Measurements from ENCODE around the gene TK1.
A peak's percentile ranks its signal among the peaks of the same experiment; 100 is the strongest.
"Not testable (repeated sequence)": the region's sequence is repeated elsewhere in the genome, so short reads cannot be mapped to it uniquely, and the experiment has no call there.

TK1 gene

DNA sequence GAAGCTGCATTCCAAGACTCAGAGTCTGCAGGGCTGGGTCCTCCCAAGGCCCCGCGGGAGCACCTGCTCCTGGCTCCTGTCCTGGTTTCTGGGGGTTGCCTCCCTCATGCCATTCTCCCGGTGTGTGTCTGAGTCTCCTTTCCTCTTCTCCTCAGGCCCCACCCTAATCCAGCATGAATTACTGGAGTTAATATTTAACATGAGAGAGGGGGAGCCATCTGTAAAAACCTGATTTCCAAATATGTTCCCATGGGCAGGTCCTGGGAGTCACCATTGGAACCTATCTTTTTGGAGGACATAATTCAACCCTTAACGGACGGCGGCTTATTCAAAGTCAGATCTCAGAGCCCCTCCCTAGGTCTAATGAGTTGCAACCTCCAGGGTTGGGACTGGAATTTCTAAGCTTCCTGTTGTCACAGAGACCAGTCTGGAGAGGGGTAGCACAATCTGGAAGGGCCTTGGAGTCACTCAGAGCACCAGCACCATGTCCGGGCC, 35.3 kb downstream of the TK1 start:
- no peak for DNase-seq (ENCODE audit: low read depth in 2 of 2)

GRCh38 chr17:78148286-78149016, 38.4 kb downstream of the TK1 start:
- no peak for DNase-seq (ENCODE audit: low read depth in 2 of 2)

DNA sequence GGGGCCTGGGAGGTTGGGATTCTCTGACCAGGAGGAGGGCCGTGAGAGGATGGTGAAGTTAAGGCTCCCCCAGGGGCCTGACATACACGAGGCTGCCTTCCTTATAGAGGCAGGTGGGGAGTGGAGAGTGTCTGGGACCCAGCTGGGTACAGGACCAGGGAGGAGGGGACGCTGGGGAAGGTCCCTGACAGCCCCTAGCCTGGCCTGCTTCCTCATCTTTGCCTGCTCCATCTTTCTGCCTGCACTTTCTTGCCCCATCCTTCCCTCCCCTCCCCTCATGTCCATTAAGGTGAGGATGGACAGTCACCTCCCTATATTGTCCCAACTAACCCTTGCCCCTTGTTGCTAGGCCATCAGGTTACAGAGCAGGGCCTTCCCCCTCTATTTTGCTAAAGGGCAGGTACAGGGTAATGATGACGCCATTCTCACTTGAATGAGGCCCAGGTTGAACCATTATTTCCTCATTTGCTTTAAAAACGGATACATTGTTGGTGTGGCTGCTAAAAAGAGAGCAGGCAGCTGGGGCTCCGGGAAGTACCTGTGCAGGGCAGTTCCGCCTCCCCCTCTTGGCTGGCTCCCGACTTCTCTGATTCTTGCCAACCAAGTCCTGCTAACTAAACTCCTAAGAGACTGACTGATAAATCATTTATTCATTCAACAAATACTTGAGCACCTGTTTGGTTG, 39.4 kb downstream of the TK1 start:
- no peak for DNase-seq (ENCODE audit: low read depth in 2 of 2)

DNA sequence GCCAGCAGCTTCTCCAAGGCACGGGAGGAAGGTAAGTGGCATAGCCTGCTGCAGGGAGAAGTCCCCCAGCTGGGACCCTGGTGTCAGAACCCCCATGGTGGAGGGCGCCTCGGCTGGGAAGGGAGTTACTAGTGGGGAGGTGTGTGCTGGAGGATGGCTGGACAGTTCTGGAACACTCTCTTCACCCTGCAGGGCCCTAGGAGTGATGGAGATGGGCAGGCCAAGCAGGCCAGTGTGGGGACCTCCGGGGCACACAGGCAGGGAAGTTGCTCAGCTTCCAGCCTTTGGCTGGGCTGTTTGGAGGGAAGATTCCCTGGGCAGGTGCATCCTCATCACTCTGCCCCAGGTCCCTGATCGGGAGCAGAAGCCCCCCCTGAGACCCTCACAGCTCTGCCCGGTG, 40.0 kb downstream of the TK1 start:
- DNase-seq (ENCODE audit: low read depth in 2 of 2) = no peak

DNA sequence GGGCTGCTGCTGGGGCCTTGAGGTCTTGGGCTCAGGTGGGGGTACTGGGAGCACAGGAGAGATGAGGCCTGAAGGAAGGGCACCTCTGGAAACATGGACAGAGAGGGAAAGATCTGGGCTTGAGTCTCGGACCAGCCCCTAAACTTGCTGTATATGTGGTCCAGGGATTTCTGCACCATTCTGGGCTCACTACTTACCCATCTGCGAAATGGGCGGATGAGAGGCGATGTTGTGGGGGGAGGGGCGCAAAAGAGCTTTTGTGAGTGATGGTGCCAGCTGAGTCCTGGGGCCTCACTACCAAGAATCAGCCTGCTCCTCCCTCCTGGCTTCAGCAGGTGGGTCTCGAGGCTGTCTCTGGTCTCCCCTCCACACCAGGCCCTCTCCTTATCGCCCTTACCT, 40.4 kb downstream of the TK1 start:
- no peak for DNase-seq (ENCODE audit: low read depth in 2 of 2)

- DNase-seq (ENCODE audit: low read depth in 2 of 2) = no peak
Observed at GRCh38 chr17:78144736-78145641, 41.9 kb downstream of the TK1 start.

DNA sequence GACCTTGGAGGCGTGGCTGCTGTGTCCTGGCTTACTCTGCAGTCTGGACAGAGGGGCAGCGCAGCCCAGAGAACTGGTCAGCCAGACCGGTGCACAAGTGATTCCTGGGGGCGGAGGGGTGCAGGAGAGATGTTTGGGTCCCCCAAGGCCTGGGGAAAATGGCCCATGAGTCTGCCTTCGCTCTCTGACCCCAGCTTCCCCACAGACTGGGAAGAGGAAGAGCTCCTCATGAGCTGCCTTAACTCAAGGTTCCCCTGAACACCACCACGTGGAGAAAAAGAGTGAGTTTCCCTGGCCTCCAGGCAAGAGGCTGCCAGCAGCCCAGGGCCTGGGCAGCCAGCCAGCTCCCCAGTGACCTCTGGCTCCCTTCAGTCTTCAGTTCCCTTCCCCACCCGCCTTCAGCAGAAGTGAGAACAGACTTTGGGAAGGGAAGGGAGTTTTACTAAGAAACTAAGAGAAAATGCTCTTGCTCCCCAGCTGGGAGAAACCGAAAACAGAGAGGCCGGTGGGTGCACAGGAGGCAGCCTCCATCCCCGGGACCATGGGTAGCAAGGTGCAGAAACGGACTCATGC, 42.6 kb downstream of the TK1 start:
- DNase-seq (ENCODE audit: low read depth in 2 of 2) = no peak

DNA sequence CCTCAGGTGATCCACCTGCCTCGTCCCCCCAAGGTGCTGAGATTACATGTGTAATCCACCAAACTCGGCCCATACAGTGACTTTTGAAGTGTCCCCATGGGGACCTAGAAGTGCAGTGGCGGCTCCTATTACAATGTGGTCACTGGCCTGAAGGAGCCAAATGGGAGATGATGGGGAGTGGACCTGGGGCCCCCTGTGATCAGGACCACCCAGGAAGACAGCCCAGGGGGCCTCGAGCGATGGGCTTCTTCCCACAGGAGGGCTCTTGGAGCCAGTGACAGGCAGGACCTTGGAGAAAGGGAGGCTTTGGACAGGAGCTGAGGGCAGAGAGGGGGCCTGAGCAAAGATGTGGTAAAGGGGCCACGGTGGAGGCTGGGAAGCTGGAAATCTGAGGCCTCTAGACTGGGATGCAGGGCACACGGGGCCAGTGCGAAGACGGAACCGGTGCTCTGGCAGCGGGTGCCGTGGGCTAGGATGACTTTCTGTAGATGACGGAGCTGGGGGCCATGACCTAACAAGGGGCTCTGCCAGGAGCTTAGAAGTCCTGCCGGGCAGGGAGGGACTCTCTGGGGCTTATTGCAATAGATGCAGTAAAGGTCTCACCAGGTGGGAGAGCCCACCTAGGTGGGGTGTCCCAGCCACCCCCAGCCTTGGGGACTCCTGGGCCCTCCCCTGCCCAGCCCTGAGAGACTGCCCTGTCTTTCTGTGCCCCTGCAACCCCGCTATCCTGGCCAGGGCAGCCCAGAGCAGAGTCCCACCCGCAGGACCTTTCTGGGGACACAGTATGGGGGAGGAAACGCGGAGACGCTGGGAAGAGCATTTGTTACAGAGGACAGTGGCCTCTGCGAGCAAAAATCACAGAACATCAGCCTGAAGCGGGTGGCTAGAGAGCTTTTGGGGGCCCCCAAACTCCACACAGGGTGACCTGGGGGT, 43.4 kb downstream of the TK1 start:
- DNase-seq (ENCODE audit: low read depth in 2 of 2) = no peak

DNA sequence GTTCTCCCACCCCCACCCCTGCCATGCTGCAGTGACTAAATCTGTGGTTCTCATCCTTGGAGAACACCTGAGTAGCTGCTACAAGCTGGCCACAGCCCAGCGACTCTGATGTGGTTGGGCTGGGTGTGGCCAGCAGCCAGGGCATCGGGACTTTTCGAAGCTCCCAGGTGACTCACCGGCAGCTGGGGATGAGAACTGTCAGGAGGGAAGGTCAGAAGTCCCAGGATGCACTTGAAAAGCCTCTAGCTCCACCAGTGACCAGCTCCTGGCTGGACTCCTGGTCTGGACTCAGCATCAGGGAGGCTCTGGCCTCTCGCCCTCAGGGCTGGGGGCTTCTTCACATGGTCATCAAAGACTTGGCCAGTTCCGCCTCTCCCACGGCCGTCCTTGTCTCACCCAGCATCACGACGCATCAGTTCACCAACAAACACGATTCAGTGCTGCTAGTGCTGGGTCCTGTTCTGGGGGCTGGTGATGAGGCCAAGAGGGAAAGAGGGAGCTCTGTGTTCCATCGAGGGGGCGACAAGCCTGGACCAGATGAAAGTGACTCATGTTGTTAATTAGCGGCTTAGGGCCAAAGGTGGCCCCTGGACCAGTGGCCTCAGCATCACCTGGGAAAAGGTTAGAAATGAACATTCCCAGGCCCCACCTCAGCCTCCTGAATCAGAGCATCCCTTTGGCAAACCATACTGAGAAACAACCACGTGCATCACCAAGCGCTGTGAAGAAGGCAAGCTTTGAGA, 44.6 kb downstream of the TK1 start:
- DNase-seq (ENCODE audit: low read depth in 2 of 2) = no peak

DNA sequence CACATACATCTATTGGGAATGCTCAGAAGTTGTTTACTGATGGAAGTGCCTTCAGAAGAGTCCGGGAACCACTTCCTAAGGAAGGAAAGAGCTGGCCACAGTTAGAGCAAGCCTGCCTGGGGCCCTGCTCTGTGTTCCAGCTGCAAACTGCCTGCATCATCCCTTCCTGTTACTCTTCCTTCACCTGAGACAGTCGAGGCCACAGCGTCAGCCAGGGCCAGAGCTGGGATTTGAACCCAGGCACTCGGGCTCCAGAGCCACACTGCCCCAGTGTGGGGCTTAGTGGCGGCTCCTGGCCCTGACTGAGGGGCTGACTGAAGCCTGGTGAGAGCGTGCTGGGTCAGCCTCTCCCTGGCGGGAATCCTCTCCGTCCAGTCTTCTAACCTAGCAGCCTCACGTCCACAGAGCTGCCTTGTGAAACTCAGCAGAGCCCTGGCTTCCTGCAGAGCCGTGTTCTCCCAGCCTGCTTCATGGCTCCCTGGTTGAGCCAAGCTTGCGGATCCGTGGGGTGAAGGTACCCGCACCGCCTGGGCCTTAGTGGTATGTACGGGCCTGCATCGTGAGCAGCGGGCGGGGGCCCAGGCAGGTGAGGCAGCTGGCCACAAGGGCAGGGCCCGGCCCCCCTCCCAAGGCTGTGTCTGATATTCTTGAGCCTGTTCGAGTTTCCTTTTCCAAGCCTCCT, 45.3 kb downstream of the TK1 start:
- no peak for DNase-seq (ENCODE audit: low read depth in 2 of 2)

- DNase-seq (ENCODE audit: low read depth in 2 of 2) = peak; percentile 90 to 97
Observed at GRCh38 chr17:78140169-78141051, 46.4 kb downstream of the TK1 start.

DNA sequence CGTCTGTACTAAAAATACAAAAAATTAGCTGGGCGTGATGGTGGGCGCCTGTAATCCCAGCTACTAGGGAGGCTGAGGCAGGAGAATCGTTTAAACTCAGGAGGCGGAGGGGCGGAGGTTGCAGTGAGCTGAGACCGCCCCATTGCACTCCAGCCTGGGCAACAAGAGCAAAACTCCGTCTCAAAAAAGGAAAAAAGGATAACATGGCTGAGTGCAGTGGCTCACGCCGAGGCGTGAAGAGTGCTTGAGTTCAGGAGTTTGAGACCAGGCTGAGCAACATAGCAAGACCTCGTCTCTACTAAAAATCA, 47.0 kb downstream of the TK1 start:
- DNase-seq (ENCODE audit: low read depth in 2 of 2) = not testable (repeated sequence)

GRCh38 chr17:78138204-78139060, 48.4 kb downstream of the TK1 start:
- DNase-seq (ENCODE audit: low read depth in 2 of 2) = no peak

DNA sequence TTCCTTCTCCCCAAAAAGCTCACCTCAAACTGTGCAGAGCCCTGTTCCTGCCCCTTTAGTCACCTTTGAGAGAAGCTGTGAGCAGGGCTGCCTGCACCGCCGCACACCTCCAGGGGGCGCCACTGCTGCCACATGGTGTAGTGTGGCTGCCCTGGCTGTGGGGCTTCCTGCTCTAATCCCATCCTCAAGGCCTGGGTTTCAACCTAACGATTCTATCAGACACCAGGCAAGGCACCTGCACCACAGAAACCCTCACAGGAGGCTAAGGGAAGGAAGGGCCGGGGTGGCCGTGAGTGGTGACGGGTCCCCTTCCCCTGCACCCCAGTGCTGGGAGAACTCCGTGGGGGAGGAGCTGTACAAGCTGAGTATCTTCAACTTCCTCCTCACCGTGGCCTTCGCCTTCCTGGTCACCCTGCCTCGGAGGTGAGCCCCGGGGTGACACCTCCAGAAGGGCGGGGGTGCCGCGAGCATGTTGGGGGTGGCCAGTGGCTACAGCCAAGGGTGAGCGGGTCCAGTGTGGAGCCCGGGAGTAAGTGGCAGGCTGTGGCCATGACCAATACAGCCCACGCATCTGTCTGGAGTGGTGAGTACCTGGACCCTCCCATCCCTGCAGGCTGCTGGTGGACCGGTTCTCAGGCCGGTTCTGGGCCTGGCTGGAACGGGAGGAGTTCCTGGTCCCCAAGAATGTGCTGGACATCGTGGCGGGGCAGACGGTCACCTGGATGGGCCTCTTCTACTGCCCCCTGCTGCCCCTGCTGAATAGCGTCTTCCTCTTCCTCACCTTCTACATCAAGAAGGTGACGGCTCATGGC, 49.3 kb downstream of the TK1 start:
- DNase-seq (ENCODE audit: low read depth in 2 of 2) = no peak

GRCh38 chr17:78135858-78136500, 50.9 kb downstream of the TK1 start:
- DNase-seq (ENCODE audit: low read depth in 2 of 2) = no peak

DNA sequence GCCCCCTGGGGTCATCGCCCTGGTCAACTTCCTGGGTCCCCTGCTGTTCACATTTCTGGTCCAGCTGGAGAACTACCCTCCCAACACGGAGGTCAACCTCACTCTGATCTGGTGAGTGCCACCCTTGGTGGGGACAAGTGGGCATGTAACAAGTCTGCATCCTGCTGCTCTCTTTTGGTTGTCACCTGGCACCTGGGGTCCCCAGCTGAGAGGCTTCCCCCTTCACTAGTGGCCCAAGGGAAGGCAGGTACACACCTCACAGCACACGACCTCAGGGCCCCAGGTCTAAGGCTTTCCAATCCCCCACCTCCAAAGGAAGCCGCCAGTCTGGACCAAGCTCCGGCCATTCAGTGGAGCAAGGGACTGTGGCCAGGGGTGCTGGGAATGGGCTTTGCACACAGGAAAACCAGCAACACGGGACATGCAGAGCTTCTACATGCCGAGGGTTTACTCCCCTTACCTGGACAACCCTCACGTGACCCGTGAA, 51.9 kb downstream of the TK1 start:
- DNase-seq (ENCODE audit: low read depth in 2 of 2) = no peak

Data from stimulated activated CD4-positive, alpha-beta T cell treated with anti-CD3 and anti-CD28 coated beads, Interleukin-12 subunit alpha, Interleukin-12 subunit beta, amount 100 ng/mL, for 24 hours (primary cell).